Measurements from ENCODE around the gene MAD1L1.
"Not testable (repeated sequence)": the region's sequence is repeated elsewhere in the genome, so short reads cannot be mapped to it uniquely, and the experiment has no call there.

Gene MAD1L1

DNA sequence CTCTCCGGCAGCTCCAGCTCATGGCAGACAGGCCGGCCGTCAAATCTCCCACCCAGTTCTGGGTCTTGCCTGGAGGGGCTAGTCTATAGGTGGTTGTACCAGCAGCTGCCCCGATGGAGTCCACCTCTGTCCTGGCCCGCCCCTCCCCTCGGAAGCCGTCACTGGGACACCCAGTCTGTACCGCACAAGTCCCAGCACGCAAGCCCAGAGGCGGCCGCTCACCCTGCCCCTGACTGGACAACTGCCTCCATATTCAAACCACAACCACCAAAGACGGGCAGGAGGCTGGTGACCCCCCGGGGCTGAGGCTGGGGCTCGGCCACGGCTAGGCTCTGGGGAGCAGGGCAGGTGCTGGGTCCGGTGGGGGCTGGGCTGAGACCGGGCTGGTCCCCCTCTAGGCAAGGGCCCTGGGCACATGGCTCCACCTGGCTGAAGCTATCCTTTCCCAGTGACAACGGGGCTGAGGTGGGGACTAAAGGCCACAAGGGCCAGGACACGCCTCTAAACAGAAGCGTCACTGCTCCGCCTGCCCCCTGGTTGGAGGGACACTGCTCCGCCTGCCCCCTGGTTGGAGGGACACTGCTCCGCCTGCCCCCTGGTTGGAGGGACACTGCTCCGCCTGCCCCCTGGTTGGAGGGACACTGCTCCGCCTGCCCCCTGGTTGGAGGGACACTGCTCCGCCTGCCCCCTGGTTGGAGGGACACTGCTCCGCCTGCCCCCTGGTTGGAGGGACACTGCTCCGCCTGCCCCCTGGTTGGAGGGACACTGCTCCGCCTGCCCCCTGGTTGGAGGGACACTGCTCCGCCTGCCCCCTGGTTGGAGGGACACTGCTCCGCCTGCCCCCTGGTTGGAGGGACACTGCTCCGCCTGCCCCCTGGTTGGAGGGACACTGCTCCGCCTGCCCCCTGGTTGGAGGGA, 371.6 kb downstream of the MAD1L1 start:
- DNase-seq, H3K9me3 Mint-ChIP-seq, H3K4me3 Mint-ChIP-seq, H3K27ac Mint-ChIP-seq, H3K4me1 Mint-ChIP-seq, CTCF ChIA-PET, H3K27me3 Mint-ChIP-seq, H3K36me3 Mint-ChIP-seq: not testable (repeated sequence)

GRCh38 chr7:1859266-1860035, 373.3 kb downstream of the MAD1L1 start:
- peaks cover 2% of the 10 kb centered on the region for H3K9me3 Mint-ChIP-seq
- H3K27me3 Mint-ChIP-seq = peaks cover 2% of the 10 kb centered on the region
- no peak overlapping the region for H3K4me3 Mint-ChIP-seq
- no peak for DNase-seq
- no peak overlapping the region for H3K27ac Mint-ChIP-seq
- peaks cover 2% of the 10 kb centered on the region for H3K36me3 Mint-ChIP-seq
- CTCF ChIA-PET = no interaction called here
- H3K4me1 Mint-ChIP-seq = peaks cover 16% of the 10 kb centered on the region

- peaks cover 2% of the 10 kb centered on the region for H3K9me3 Mint-ChIP-seq
- no peak overlapping the region for H3K4me3 Mint-ChIP-seq
- peaks cover 2% of the 10 kb centered on the region for H3K36me3 Mint-ChIP-seq
- DNase-seq = no peak
- H3K27me3 Mint-ChIP-seq = peaks cover 4% of the 10 kb centered on the region
- H3K27ac Mint-ChIP-seq = no peak overlapping the region
- CTCF ChIA-PET = no interaction called here
- H3K4me1 Mint-ChIP-seq = peaks cover 22% of the 10 kb centered on the region
Measured at GRCh38 chr7:1858435-1859265, 374.1 kb downstream of the MAD1L1 start.

GRCh38 chr7:1857487-1858421, 375.0 kb downstream of the MAD1L1 start:
- peak; percentile 19 for DNase-seq
- Mint-ChIP-seq H3K9me3 (peaks cover 2% of the 10 kb centered on the region), H3K4me3 (no peak overlapping the region), H3K27me3 (peaks cover 4% of the 10 kb centered on the region), H3K27ac (peak overlapping the region; percentile 24), H3K36me3 (peaks cover 2% of the 10 kb centered on the region), H3K4me1 (peaks cover 28% of the 10 kb centered on the region)
- CTCF ChIA-PET = no interaction called here

DNA sequence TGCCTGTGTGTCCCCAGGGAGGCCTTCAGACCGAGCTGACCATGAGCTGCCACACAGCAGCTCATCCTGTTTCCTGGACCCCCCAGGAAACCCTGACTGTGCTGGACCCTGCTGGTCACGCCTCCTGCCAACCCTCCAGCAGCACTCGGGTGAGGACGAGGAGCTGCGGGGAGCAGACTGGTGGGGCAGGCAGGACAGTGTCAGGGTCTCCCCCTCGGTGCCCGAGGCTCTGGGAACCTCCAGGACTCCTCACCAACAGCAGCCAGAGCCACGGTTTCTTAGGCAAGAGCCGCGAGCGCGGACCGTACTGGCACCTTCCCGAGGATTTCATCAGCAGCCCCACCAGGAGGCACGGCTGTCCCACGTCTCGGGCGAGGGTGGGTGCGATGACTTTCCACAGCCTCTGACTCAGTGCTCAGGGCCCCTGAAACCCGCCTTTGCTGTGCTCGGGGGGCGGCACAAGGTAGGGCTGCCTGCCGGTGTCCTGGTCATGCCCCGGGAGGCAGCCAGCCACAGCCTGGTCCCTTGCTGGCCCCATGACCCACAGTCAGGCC, 375.8 kb downstream of the MAD1L1 start:
- H3K27ac Mint-ChIP-seq = no peak overlapping the region
- CTCF ChIA-PET = no interaction called here
- peaks cover 2% of the 10 kb centered on the region for H3K36me3 Mint-ChIP-seq
- H3K27me3 Mint-ChIP-seq = peaks cover 4% of the 10 kb centered on the region
- peaks cover 2% of the 10 kb centered on the region for H3K9me3 Mint-ChIP-seq
- peak; percentile 19 for DNase-seq
- H3K4me1 Mint-ChIP-seq = peaks cover 29% of the 10 kb centered on the region
- H3K4me3 Mint-ChIP-seq = no peak overlapping the region

- DNase-seq = peak; percentile 12
- H3K27ac Mint-ChIP-seq = no peak overlapping the region
- peaks cover 4% of the 10 kb centered on the region for H3K27me3 Mint-ChIP-seq
- peaks cover 2% of the 10 kb centered on the region for H3K36me3 Mint-ChIP-seq
- peaks cover 2% of the 10 kb centered on the region for H3K9me3 Mint-ChIP-seq
- H3K4me1 Mint-ChIP-seq = peaks cover 29% of the 10 kb centered on the region
- CTCF ChIA-PET = no interaction called here
- H3K4me3 Mint-ChIP-seq = no peak overlapping the region
Measured at GRCh38 chr7:1856161-1856887, 376.4 kb downstream of the MAD1L1 start.

- Mint-ChIP-seq H3K27me3 (peaks cover 4% of the 10 kb centered on the region), H3K4me3 (no peak overlapping the region), H3K27ac (no peak overlapping the region)
Measured at GRCh38 chr7:1855725-1856160, 377.0 kb downstream of the MAD1L1 start.

GRCh38 chr7:1854866-1855724, 377.6 kb downstream of the MAD1L1 start:
- Mint-ChIP-seq H3K27me3 (peaks cover 4% of the 10 kb centered on the region), H3K27ac (peak overlapping the region; percentile 52), H3K4me1 (peaks cover 29% of the 10 kb centered on the region), H3K9me3 (peaks cover 2% of the 10 kb centered on the region), H3K4me3 (no peak overlapping the region), H3K36me3 (peaks cover 2% of the 10 kb centered on the region)
- peak; percentile 17 for DNase-seq
- CTCF ChIA-PET = interaction anchor here (0.8 kb wide), 1 partner anchor 14 kb away, joined by 3 read pairs; no protein-coding TSS in a partner anchor

More at GRCh38 chr7:1855725-1856160, 377.0 kb downstream of the MAD1L1 start:
- peak; percentile 18 for DNase-seq
- Mint-ChIP-seq H3K4me1 (peaks cover 29% of the 10 kb centered on the region), H3K36me3 (peaks cover 2% of the 10 kb centered on the region), H3K9me3 (peaks cover 2% of the 10 kb centered on the region)
- CTCF ChIA-PET = interaction anchor here (0.8 kb wide), 1 partner anchor 14 kb away, joined by 3 read pairs; no protein-coding TSS in a partner anchor

GRCh38 chr7:1853986-1854865, 378.5 kb downstream of the MAD1L1 start:
- peaks cover 4% of the 10 kb centered on the region for H3K27me3 Mint-ChIP-seq
- no peak overlapping the region for H3K4me3 Mint-ChIP-seq
- CTCF ChIA-PET = no interaction called here
- peaks cover 2% of the 10 kb centered on the region for H3K9me3 Mint-ChIP-seq
- peak overlapping the region; percentile 56 for H3K27ac Mint-ChIP-seq
- peak; percentile 46 for DNase-seq
- H3K4me1 Mint-ChIP-seq = peaks cover 29% of the 10 kb centered on the region
- H3K36me3 Mint-ChIP-seq = peaks cover 2% of the 10 kb centered on the region

GRCh38 chr7:1853431-1853985, 379.2 kb downstream of the MAD1L1 start:
- peaks cover 2% of the 10 kb centered on the region for H3K36me3 Mint-ChIP-seq
- CTCF ChIA-PET = no interaction called here
- peak; percentile 11 for DNase-seq
- H3K4me1 Mint-ChIP-seq = peaks cover 29% of the 10 kb centered on the region
- H3K4me3 Mint-ChIP-seq = no peak overlapping the region
- H3K27ac Mint-ChIP-seq = no peak overlapping the region
- peaks cover 2% of the 10 kb centered on the region for H3K9me3 Mint-ChIP-seq
- peaks cover 4% of the 10 kb centered on the region for H3K27me3 Mint-ChIP-seq
